VCaP (cell line): ENCODE results near the gene TNFRSF25.

ENCODE experiments used
- H3K27ac ChIP-seq: fragments of 450-650 bp; 2 replicates; pipeline ENCODE4 v1.5.1; 2017
- CTCF ChIP-seq: fragments of 450-650 bp; conservative IDR thresholded peaks from 2 replicates; pipeline ENCODE4 v1.5.1; 2017; ENCODE audit warnings: mild to moderate bottlenecking, moderate library complexity

The TNFRSF25 gene

GRCh38 chr1:6420454-6421042 is 45.4 kb downstream of the TNFRSF25 start:
- no peak for TF ChIP-seq CTCF
- peak overlapping the region; percentile 56; the same call in 1 of the 2 replicates for H3K27ac ChIP-seq

- TF ChIP-seq CTCF = no peak
- peak within 1 kb of the TSS; percentile 56; the same call in 1 of the 2 replicates for H3K27ac ChIP-seq
Observed at GRCh38 chr1:6419804-6420453, 46.0 kb downstream of the TNFRSF25 start, which contains the start of gene HES2. HES2 (minus strand) TSS chr1:6419919; CDS start chr1:6419820, 99 bp downstream.

DNA sequence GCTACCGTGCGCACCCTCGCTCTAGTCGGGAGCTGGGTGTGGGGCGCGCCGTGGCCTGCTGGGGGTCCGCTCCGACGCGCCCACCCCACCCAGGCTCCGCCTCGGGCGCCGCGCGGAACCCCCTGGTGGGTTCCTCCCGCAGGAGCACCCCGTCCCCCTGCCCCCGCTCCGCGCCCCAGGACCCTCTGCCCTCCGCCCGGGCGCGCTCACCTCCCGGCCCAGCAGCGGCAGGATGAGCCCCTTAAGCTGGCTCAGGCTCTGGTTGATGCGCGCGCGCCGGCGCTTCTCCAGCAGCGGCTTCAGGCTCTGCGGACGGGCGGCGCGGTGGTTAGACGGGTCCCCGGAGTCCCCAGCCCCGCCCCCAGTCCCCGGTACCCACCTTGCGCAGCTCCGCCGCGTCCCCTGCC is 46.6 kb downstream of the TNFRSF25 start:
- TF ChIP-seq CTCF = no peak
- H3K27ac ChIP-seq = peak overlapping the region; percentile 56; the same call in 1 of the 2 replicates

DNA sequence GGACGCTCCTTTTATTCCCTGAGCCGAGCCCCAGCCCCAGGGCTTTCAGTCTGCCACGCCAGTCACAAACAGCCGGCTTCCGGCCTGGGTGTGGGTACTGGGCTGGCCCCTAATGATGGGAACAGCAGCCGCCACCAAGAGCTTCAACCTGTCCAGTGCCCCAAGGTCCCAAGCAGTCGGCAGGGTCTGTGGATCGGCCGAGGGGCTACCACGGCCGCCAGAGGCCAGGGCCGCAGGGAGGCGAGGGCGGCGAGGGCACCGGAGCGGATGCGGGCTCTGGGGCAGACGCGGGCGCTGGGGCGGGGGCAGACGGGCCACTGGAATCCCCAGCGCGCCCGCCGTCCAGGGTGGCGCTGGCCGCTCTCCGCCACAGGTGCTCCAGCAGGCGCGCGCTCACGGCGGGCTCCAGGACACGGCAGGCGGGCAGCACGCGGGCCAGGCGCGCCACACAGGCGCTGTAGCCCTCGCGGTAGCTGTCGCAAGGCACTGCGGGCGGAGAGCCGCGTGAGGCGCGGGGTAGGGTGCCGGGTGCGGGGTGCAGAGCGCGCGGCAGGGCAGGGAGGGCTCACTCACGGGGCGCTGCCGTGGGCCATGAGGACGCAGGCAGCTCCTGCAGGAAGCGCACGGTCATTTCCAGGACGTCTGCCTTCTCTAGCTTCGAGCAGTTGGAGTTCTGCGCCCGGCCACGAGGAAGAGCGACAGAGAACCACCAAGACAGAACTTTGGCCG is 47.1 kb downstream of the TNFRSF25 start:
- H3K27ac ChIP-seq = peak overlapping the region; percentile 56; the same call in 1 of the 2 replicates
- no peak for TF ChIP-seq CTCF

DNA sequence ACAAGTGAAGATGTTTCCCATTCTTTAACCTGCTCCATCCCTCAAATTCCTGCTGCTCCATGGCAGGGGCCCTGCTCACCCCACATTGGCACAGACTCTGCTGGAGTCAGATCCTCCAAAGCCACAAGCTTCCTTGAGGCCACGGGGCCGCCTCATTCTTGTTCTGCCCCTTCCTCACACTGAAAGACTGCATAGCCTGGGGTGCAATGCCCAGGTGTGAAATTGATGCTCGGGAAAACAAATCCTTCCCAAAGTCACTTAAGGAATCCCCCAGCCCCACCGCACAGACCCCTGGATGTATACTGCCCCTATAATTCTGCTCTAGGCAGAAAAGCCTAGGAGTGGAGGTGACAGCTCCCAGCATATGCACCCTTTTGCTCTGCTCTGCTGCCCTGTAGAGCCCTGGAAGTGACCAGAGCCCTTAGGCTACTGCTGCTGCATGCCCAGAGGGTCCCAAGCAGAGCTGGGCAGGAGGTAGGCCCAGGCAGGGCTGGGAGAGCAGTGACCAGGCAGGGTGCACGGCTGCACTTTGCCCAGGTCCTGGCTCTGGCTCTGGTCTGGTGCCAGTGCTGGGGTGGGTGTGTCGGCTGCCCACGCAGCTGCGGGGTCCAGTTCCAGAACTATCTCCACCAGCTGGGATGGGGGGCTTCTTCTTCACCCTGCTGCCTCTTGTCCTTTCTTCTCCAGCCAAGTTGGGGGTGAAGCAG is 47.9 kb downstream of the TNFRSF25 start:
- no peak overlapping the region for H3K27ac ChIP-seq
- TF ChIP-seq CTCF = no peak

GRCh38 chr1:6416906-6417305 is 49.1 kb downstream of the TNFRSF25 start:
- no peak overlapping the region for H3K27ac ChIP-seq
- TF ChIP-seq CTCF = no peak

GRCh38 chr1:6416295-6416656 is 49.7 kb downstream of the TNFRSF25 start:
- no peak for TF ChIP-seq CTCF
- H3K27ac ChIP-seq = no peak overlapping the region
